HG03095 (cell line): ENCODE results near the gene TARBP2.
A peak's percentile ranks its signal among the peaks of the same experiment; 100 is the strongest.

Experiments used
- ATAC-seq: cut with Tn5 transposase; IDR thresholded peaks from one replicate; pipeline ENCODE4 v1.9.1; 2021; ENCODE audit warnings: moderate library complexity; ENCODE audit not compliant: unreplicated experiment

The TARBP2 gene

GRCh38 chr12:53495903-53496751 lies 5.0 kb upstream of the TARBP2 start:
- no peak for ATAC-seq

GRCh38 chr12:53496752-53497032 lies 4.4 kb upstream of the TARBP2 start:
- ATAC-seq: no peak

GRCh38 chr12:53497461-53497860 lies 3.6 kb upstream of the TARBP2 start:
- ATAC-seq: no peak

GRCh38 chr12:53498235-53498630 lies 2.9 kb upstream of the TARBP2 start:
- ATAC-seq: no peak

- ATAC-seq: no peak
These were observed 1.6 kb upstream of the TARBP2 start, which contains the start of gene MAP3K12 for GRCh38 chr12:53499266-53500141. TSS of gene MAP3K12 (minus strand) at chr12:53499458. CDS start at chr12:53487391, 12,067 bp downstream.

- ATAC-seq: peak; percentile 52
These were observed 824 bp upstream of the TARBP2 start for GRCh38 chr12:53500142-53500775.

- no peak for ATAC-seq
These were observed 615 bp downstream of the TARBP2 start for GRCh38 chr12:53501615-53502181.

GRCh38 chr12:53502331-53502730 lies 1.2 kb downstream of the TARBP2 start:
- ATAC-seq: no peak

- ATAC-seq: no peak
These were observed 2.1 kb downstream of the TARBP2 start for GRCh38 chr12:53502983-53503728.

- no peak for ATAC-seq
These were observed 3.2 kb downstream of the TARBP2 start for GRCh38 chr12:53504004-53504920.

- ATAC-seq: no peak
These were observed 4.0 kb downstream of the TARBP2 start for GRCh38 chr12:53505086-53505485.

GRCh38 chr12:53505555-53506449 lies 4.7 kb downstream of the TARBP2 start:
- ATAC-seq: no peak

GRCh38 chr12:53506450-53506785 lies 5.3 kb downstream of the TARBP2 start:
- ATAC-seq: no peak

GRCh38 chr12:53506881-53507602 lies 6.0 kb downstream of the TARBP2 start, which contains the start of gene NPFF:
TSS of gene NPFF (minus strand) at chr12:53507484. CDS start at chr12:53507474, 10 bp downstream.
- ATAC-seq: no peak

GRCh38 chr12:53507603-53507885 lies 6.5 kb downstream of the TARBP2 start:
- no peak for ATAC-seq

GRCh38 chr12:53508534-53509170 lies 7.6 kb downstream of the TARBP2 start:
- peak; percentile 70 for ATAC-seq

GRCh38 chr12:53510181-53510812 lies 9.2 kb downstream of the TARBP2 start:
- ATAC-seq: no peak
